ENCODE results near the gene SLC9C1. TPM values are rescaled to one million over a fixed set of nuclear protein-coding genes. Genes with fewer than 3 reads are reported as not detected.

Gene SLC9C1
- total RNA-seq, 1 donor from 2014 or later: not detected

DNA sequence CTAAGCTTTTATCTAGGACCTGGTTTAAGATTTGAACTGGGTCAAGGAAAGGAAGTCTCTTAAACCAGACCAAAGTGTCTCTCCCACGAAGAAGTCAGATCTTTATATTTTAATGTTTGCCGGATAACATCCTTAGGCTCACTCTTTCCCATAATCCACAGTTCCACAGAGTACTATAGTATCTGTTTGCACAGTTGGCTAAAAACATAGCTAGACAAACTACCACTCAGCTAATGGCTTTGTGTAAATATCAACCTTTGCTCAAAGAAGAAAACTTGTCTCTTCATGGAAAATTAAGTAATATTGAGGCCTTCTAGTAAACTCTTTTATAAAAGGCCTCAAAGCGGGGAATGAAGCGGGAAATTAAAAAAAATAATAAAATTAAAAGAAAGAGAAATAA is 13.5 kb upstream of the SLC9C1 start:
- intact Hi-C loops (cut with micrococcal nuclease): no loop called here

DNA sequence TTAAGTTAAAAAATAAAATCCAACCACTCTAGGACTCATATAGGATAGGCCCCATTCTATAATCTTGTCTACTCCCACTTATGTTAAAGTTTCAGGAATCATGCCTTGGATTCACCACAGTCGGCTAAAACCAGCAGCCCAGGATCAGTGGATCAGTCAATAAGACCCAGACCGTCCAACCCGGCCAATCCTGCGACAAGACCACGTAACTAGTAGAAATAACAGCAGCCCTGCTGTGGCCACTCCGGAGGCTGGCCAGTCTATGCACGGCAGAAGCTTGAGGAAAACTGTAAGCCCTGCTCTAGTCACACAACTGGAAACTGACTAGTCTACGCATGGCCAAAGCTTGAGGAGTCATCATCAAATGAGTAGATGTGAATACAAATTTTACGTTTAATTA is 12.8 kb upstream of the SLC9C1 start:
- intact Hi-C loops (cut with micrococcal nuclease): no loop called here

DNA sequence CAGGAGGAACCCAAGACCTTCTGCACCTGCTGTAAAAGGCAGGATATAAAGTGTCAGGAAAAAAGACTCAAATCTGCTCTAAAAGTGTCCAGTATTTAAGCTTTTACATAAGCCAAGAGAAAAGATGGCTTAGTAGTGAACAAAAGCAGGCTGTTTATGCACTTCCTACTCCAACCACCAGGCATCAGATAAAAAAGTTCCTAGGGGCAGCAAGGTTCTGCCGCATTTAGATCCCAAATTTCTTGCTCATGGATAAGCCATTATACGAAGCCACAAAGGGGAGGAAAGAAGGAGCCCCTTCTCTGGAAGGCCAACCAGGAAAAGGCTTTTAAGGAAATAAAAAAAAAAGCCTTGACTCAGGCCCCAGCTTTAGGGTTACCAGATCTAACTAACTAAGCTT is 10.6 kb upstream of the SLC9C1 start:
- intact Hi-C loops (cut with micrococcal nuclease): no loop called here

DNA sequence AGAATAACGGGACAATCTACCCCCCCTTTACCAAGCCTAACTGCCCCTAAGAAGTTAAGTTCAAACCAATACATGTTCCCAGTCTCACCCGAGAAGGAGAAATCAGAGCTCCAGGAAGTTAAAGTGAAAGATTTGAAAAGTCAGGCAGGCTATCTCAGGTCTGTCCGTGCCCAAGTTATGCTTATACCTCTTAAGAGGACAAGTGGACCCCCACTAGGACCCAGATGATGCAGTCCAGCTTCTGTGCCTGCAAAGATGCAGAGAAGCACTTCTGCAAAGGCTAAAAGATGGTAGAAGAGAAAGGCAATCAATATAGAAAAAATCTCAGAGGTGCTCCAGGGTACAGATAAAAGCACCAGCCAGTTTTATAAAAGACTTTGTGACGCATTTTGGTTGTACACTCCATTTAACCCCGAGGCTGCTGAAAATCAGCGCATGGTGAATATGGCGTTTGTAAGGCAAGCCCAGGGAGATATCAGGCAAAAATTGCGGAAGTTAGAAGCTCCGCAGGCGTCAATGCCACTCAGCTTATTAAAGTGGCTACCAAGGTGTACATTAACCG is 9.8 kb upstream of the SLC9C1 start:
- intact Hi-C loops (cut with micrococcal nuclease): no loop called here

DNA sequence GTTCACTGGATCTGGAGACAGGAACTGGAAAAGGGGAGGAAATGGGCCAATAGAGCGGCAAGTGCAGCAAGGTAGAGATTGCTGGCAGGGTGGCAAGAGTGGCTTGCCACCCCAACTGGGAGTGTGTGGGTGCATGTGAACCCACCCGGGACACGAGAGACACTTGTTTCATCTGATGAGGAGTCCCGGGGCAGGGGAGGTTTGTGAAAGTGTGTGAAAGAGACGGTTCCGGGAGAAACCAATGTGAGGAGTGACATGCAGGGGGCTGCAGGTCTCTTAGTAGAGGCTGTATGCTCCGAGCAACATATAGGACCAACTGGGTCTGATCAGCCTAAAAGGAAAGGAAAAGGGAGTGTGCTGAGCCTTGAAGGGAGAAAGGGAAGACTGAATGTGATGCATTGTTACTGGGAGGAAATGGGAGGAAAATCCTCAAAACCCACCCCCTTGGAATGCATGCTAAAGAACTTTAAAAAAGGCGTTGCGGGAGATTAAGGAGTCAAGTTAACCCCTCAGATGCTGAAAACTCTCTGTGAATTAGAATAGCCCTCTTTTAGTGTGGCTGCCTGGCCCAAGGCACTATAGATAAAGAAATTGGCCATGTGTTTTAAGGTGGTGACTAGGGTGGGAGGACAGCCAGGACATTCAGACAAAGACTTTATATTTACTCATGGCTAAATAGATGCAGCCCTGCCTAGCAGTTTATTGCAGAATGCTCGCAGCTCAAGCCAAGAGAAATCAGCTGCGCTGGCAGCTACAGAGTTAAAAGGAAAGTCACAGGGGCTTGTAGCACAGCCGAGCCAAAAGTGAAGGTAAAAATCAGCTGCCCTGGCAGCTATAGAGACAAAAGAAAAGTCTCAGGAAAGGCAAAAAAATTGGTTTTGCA is 9.1 kb upstream of the SLC9C1 start:
- intact Hi-C loops (cut with micrococcal nuclease): no loop called here

DNA sequence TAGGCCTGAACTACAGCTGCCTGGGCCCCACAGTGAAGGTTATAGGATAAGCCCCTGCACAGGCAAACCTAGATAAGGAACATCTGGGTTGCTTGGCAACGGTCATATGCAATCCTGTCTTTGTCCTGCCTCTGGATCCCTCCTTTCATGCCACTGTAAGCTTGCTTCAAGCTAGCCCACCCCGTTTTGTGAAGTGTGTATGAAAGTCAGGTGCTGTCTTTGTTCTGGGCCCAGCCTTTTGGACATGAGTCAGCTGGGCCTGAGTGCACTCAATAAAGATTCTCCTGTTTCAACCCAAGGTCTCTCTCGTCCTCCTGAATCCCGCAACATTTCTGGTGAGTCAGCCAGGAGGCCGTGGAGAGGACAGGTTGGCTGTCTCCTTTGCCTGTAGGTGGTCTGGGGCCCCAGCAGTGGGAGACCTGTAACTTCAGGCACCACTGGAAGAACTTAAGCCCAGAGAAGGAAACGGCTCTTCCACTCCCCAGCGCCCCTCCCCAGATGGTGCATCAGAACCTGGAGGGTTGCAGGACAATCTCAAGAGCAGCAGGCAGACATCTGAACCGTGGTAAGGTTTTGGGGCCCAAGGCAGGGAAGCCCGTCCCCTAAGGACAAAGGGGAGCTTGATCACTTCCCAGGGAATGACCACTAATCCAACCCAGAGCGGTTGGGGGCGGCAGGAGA is 8.3 kb upstream of the SLC9C1 start:
- intact Hi-C loops (cut with micrococcal nuclease): no loop called here

DNA sequence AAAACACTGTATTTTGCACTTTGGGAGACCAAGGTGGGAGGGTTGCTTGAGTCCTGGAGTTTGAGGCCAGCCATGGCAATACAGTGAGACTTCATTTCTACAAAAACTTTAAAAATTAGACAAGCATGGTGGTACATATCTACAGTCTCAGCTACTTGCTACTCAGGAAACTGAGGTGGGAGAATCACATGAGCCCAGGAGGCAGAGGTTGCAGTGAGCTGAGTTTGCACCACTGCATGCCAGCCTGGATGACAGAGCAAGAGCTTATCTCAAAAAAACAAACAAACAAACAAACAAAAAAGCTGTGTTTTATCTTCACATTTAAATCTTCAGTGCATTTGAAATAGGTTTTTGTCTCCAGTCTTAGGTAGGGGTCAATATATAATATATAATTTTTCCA is 4.8 kb upstream of the SLC9C1 start:
- intact Hi-C loops (cut with micrococcal nuclease): loop anchor here (5.0 kb wide), 1 partner anchor 161 kb away; no protein-coding TSS in a partner anchor

DNA sequence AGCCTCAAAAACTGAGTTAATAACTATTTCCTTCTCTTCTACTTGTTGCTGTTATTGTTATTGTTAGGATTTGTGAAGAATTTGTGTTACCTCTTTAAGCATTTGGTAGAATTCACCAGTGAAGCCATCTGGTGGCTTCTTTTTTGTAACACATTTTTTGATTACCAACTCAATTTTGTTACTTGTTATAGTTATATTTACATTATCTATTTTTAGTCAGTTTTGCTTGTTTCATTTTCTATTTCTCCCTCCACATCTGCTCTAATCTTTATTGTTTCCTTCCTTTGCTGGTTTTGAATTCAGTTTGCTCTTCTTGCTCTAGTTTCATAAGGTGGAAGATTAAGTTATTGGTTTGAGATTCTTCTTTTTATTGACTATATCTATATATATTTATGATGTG is 3.7 kb upstream of the SLC9C1 start:
- intact Hi-C loops (cut with micrococcal nuclease): loop anchor here (1.0 to 5.0 kb wide), 3 partner anchors 160 to 222 kb away; no protein-coding TSS in a partner anchor

DNA sequence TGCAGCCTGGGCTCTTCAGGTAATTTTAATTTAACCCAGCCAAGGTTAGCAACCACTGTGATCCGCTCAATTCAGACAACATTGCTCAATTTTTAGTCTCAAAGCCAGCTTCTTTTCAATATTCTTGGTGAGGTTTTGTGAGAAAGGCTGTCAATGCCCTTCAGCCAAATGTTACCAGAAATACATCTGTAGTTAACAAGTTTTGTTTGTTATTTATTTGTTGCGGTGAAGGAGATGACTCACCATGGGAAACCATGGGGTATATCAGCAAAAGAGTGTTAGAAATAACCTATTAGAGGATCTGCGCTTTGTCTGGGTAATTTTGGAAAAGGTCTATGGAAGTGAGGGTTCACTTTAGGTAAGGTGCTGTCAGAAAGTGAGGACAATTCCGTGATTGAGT is 5.0 kb downstream of the SLC9C1 start:
- intact Hi-C loops (cut with micrococcal nuclease): no loop called here

DNA sequence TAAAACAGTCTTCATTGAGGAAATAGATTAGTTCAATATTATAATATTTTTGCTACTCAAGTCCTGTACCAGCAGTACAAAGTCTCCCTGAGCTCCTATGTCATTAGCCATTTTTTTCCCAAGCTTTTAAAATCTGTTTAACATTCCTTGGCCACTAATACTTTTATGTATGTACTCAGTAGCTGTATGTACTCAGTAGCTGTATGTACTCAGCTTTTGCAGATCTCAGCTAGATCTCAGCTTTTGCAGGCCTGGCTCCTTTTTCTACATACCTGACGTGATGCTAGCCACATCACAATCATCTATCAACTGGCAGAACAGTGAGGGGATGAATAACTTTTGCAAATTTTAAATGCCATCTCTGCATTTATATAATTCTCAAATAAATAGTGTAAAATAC is 13.8 kb downstream of the SLC9C1 start:
- intact Hi-C loops (cut with micrococcal nuclease): no loop called here

DNA sequence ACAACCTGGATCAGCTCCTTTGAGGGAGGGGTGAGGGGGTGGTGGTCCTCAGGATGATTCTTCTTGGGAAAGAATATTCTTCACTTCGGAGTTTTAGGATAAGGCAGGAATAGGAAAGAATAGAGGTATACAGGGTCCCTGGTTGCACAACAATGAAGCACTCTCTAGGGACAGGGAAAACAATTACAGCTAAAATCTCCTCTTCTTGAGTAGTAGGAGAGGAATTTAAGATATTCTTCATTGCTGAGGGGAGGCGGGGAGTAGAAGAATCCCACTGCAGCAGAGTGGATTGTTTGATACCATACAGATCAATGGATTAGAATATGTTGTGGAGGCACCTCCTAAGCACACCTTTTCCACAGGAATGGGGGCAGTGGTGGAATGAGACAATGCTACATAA is 20.5 kb downstream of the SLC9C1 start:
- intact Hi-C loops (cut with micrococcal nuclease): no loop called here

DNA sequence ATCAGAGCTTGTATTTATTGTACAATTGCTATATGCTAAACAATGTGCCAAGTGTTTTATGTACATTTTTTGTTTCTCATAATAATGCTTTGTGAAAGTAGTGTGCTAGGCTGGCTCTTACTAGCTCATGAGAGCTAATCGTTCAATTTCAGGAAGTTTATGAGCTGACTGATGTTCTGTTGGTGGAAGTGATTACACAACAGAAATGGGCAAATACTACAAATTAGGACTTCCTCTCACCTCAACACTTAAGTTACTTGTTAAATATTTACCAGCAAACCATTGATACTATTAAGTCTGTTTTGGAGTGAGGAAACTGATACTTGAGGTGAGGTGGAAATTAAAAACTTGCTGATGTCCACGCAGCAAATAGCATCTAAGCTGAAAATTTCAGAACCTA is 32.3 kb downstream of the SLC9C1 start:
- intact Hi-C loops (cut with micrococcal nuclease): no loop called here

DNA sequence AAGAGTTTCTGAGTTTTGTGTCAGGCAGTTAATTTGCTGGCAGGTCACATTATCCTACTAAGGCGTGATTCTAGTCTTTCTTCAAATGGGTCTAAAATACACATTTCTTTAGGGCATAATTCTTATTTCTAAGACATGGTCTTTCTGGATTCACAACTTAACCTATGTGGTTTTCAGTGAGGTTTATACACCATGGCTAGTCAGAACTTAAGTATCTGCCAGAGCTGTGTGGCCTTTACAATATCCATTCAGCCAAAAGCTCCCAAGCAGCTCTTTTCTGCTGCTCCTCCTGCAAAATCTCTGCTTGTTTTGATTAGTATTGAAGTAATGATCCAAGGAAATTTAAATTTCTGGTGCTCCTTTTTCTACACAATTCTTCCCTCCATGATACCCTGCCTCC is 33.5 kb downstream of the SLC9C1 start:
- intact Hi-C loops (cut with micrococcal nuclease): no loop called here

DNA sequence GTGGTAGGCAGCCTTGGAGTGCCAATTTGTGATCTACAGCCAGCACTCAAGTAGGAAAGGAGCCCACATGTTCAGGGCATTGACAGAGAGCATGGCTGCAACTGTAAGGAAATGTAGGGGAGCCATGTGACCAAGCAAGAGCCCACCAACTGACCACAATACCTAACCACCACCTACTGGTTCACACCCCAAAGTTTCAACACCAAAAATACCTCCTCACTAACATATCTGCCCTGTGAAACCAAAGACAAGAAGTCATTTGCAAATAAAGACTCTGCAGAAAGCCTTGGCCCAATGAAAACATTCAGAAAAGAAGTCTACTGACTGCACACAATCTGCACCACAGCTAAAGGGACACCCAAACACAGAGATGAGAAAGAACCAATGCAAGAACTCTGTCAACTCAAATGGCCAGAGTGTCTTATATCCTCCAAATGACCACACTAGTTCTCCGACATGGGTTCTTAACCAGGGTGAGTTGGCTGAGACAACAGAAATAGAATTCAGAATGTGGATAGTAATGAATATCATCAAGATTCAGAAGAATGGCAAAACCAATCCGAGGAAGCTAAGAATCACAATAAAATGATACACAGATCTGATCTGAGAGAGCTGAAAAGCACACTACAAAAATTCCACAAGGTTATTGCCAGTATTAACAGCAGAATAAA is 40.6 kb downstream of the SLC9C1 start:
- intact Hi-C loops (cut with micrococcal nuclease): no loop called here

DNA sequence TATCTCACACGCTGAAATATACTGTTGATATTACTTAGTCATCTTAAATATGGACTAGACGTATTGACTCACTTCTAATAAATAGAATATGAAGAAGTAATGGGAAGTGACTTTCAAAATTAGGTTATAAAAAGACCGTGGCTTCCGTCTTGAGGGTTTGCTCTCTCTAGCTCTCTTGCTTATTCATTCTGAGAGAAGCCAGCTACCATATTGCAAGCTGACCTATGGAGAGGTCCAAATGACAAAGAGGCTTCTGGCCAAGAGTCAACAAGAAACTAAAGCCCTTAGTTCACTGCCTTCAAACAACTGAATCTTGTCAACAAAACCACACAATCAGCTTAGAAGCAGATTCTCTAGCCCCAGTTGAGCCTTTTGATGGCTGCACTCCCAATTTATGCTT is 46.1 kb downstream of the SLC9C1 start:
- intact Hi-C loops (cut with micrococcal nuclease): no loop called here

DNA sequence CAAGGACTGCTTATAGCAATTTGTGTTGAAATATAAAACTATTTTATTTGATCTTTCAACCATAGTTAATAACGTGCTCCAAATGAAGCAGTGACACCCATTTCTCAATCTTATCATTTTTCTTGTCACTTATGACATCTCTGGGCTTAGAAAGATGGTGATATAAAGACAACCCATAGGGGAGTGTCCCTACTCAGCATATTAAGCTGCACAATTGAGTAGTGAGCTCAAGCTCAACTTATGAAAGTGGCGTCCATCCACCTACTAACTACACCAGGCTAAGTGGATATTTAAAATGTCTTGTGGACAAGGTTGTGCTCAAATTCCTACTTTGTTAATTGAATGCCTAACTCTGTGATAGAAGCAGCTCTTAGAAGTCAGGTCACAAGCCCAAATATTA is 46.7 kb downstream of the SLC9C1 start:
- intact Hi-C loops (cut with micrococcal nuclease): no loop called here

DNA sequence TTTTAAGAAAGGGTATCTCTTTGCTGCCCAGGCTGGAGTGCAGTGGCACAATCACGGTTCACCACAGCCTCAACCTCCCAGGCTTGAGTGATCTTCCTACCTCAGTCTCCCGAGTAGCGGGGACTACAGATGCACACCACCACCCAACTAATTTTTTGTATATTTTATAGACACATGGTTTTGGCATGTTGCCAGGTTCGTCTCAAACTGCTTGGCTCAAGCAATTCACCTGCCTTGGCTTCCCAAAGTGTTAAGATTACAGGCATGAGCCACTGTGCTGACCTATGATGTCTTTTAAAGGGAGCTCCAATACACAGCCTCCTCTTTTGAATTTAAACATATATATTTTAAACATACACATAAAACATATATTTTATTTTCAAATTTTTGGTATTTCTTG is 60.9 kb downstream of the SLC9C1 start:
- intact Hi-C loops (cut with micrococcal nuclease): no loop called here

DNA sequence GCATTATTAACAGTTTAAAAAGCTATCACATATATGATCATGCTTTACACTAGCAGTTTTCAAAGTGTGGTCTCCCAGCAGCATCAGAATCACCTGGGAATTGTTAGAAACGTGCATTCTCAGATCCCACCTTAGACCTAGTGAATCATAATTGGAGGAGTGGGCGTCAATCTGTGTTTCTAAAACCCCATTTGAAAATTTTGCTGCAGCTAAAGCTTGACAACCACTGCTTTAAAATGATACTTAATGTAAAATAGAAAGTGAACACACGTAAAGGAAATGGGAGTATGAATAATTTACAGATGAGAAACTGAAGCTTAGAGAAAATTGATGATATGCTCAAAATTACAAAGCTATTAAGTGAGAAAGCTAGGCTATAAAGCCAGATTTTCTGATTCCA is 62.3 kb downstream of the SLC9C1 start:
- intact Hi-C loops (cut with micrococcal nuclease): no loop called here

DNA sequence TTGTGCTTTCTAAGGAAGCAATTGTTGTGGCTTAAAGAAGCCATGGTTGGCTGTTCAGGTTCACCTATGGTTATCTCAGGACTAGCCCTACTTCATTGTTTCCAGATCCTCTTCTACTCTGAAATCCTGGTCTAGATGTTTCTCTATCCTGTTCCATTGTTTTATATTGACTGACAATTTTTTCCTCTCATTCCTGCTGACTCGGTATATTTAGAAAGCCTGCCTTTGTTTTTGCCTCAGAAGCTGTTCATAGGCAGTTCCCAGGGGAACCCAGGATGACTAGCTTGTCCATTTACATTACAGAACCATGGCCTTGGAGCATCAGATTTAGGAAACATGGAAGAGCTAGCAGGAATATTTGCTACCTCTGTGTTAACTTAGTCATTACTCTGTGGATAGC is 64.0 kb downstream of the SLC9C1 start:
- intact Hi-C loops (cut with micrococcal nuclease): no loop called here

DNA sequence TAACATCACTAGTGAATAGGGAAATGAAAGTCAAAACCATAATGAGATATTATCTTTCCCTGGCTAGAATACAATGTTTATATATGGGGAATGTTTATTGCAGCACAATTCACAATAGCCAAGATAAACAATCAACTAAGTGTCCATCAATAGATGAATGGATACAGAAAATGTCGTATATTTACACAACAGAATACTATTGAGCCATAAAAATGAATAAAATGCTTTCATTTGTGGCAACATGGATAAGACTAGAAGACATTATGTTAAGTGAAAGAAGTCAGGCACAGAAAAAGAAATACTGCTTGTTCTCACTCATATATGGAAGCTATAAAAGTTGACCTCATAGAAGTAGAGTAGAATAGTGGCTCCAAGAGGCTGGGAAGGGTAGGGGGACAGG is 65.2 kb downstream of the SLC9C1 start:
- intact Hi-C loops (cut with micrococcal nuclease): no loop called here

DNA sequence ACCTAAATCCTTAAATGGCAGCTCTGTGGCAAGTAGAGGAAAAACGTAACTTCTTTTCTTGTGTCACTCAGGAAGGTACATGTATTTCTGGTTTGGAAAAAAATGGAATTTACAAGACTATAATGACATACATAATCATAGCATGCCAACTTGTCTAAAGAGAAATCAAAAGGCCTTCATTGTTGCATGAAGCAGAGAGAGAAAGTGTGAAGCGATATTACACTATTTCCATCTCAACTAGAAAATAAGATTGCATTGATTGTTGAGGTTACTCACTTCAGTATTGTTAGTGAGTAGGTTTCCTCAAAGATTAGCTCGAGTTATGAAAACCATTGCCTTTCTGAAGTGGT is 93.7 kb downstream of the SLC9C1 start:
- intact Hi-C loops (cut with micrococcal nuclease): no loop called here
